ENCODE data around the gene CACNA2D4. TPM values are rescaled to one million over a fixed set of nuclear protein-coding genes. Genes with fewer than 3 reads are reported as not detected.
A peak's percentile ranks its signal among the peaks of the same experiment; 100 is the strongest.

CACNA2D4 gene
- total and polyA plus RNA-seq, 2 of the 13 experiments (the other 11 are each of a cell fraction or from before 2014, with no cell fraction given): 14.2 to 136 TPM

DNA sequence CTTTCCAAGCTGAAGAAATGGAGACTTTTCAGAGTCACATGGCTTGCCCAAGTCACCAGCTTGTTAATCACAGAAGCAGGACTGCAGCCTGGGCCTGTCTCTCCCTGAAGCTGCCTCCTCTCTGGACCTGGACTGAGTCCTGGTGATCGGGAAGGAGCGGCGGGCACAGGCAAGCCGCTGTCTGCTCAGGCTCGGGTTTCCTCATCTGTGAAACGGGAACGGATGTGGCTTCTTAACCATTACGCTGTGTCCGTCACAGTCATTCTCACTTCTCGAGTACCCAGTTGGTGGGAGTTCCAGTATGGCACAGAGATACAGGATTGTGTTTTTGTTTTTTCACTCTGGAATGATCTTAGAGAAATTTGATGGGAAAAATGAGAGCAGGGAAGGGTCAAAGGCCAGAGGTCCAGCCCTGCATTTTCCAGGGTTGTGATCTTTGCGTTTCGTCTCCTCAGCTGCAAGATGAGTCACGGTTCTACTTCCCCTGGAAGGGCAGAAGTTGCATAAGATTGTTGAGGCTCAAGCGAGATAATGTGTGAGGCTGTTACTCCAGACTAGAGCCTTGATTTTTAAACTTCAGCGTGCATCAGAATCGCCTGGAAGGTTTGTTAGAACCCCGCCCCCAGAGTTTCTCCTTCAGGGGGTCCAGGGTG, 105.7 kb downstream of the CACNA2D4 start (continued):
- TF ChIP-seq, protein P1, sequence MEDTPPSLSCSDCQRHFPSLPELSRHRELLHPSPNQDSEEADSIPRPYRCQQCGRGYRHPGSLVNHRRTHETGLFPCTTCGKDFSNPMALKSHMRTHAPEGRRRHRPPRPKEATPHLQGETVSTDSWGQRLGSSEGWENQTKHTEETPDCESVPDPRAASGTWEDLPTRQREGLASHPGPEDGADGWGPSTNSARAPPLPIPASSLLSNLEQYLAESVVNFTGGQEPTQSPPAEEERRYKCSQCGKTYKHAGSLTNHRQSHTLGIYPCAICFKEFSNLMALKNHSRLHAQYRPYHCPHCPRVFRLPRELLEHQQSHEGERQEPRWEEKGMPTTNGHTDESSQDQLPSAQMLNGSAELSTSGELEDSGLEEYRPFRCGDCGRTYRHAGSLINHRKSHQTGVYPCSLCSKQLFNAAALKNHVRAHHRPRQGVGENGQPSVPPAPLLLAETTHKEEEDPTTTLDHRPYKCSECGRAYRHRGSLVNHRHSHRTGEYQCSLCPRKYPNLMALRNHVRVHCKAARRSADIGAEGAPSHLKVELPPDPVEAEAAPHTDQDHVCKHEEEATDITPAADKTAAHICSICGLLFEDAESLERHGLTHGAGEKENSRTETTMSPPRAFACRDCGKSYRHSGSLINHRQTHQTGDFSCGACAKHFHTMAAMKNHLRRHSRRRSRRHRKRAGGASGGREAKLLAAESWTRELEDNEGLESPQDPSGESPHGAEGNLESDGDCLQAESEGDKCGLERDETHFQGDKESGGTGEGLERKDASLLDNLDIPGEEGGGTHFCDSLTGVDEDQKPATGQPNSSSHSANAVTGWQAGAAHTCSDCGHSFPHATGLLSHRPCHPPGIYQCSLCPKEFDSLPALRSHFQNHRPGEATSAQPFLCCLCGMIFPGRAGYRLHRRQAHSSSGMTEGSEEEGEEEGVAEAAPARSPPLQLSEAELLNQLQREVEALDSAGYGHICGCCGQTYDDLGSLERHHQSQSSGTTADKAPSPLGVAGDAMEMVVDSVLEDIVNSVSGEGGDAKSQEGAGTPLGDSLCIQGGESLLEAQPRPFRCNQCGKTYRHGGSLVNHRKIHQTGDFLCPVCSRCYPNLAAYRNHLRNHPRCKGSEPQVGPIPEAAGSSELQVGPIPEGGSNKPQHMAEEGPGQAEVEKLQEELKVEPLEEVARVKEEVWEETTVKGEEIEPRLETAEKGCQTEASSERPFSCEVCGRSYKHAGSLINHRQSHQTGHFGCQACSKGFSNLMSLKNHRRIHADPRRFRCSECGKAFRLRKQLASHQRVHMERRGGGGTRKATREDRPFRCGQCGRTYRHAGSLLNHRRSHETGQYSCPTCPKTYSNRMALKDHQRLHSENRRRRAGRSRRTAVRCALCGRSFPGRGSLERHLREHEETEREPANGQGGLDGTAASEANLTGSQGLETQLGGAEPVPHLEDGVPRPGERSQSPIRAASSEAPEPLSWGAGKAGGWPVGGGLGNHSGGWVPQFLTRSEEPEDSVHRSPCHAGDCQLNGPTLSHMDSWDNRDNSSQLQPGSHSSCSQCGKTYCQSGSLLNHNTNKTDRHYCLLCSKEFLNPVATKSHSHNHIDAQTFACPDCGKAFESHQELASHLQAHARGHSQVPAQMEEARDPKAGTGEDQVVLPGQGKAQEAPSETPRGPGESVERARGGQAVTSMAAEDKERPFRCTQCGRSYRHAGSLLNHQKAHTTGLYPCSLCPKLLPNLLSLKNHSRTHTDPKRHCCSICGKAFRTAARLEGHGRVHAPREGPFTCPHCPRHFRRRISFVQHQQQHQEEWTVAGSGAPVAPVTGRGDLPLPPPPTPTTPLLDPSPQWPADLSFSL (CRISPR knock-in tag; IDR thresholded peaks at IDR 0.05): peak; percentile 23; the same call in 1 of the 2 replicates
- TF ChIP-seq HDAC6 (IDR thresholded peaks at IDR 0.05; ENCODE audit: low read depth, low read length) (no peak), BCL6 (CRISPR knock-in tag; IDR thresholded peaks at IDR 0.05) (peak; percentile 70), ZSCAN25 (CRISPR knock-in tag; IDR thresholded peaks at IDR 0.05) (peak; percentile 50; the same call in 1 of the 2 replicates), MAZ (IDR thresholded peaks at IDR 0.05; ENCODE audit: borderline replicate concordance, low read depth, low read length) (no peak), MAZ (CRISPR knock-in tag; IDR thresholded peaks at IDR 0.05; ENCODE audit: low read depth) (0 out of 2 replicates have a peak, but pooled peaks have one; percentile 26), PHF21A (CRISPR knock-in tag; IDR thresholded peaks at IDR 0.05) (peak; percentile 83), FOXK1 (CRISPR knock-in tag; IDR thresholded peaks at IDR 0.05; ENCODE audit: borderline replicate concordance, low read depth) (peak; percentile 69; the same call in 1 of the 2 replicates), ZBTB43 (CRISPR knock-in tag; conservative IDR thresholded peaks at IDR 0.05) (no peak), THAP11 (CRISPR knock-in tag; IDR thresholded peaks at IDR 0.05) (peak; percentile 60), DMAP1 (CRISPR knock-in tag; IDR thresholded peaks at IDR 0.05) (peak; percentile 22; the same call in 1 of the 2 replicates), RBM22 (optimal IDR thresholded peaks at IDR 0.05; ENCODE audit: low read length) (no peak), TARDBP (CRISPR knock-in tag; IDR thresholded peaks at IDR 0.05) (0 out of 2 replicates have a peak, but pooled peaks have one; percentile 29), NR2F2 (IDR thresholded peaks at IDR 0.05; ENCODE audit: borderline replicate concordance, low read depth) (peak; percentile 93), ZEB1 (IDR thresholded peaks at IDR 0.05; ENCODE audit: insufficient replicate concordance, low read depth) (peak; percentile 51), CEBPG (CRISPR knock-in tag; IDR thresholded peaks at IDR 0.05) (peak; percentile 92)
- TF ChIP-seq, protein P2, sequence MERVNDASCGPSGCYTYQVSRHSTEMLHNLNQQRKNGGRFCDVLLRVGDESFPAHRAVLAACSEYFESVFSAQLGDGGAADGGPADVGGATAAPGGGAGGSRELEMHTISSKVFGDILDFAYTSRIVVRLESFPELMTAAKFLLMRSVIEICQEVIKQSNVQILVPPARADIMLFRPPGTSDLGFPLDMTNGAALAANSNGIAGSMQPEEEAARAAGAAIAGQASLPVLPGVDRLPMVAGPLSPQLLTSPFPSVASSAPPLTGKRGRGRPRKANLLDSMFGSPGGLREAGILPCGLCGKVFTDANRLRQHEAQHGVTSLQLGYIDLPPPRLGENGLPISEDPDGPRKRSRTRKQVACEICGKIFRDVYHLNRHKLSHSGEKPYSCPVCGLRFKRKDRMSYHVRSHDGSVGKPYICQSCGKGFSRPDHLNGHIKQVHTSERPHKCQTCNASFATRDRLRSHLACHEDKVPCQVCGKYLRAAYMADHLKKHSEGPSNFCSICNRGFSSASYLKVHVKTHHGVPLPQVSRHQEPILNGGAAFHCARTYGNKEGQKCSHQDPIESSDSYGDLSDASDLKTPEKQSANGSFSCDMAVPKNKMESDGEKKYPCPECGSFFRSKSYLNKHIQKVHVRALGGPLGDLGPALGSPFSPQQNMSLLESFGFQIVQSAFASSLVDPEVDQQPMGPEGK (CRISPR knock-in tag; IDR thresholded peaks at IDR 0.05): peak; percentile 43; the same call in 1 of the 2 replicates
- TF ChIP-seq, protein P3, sequence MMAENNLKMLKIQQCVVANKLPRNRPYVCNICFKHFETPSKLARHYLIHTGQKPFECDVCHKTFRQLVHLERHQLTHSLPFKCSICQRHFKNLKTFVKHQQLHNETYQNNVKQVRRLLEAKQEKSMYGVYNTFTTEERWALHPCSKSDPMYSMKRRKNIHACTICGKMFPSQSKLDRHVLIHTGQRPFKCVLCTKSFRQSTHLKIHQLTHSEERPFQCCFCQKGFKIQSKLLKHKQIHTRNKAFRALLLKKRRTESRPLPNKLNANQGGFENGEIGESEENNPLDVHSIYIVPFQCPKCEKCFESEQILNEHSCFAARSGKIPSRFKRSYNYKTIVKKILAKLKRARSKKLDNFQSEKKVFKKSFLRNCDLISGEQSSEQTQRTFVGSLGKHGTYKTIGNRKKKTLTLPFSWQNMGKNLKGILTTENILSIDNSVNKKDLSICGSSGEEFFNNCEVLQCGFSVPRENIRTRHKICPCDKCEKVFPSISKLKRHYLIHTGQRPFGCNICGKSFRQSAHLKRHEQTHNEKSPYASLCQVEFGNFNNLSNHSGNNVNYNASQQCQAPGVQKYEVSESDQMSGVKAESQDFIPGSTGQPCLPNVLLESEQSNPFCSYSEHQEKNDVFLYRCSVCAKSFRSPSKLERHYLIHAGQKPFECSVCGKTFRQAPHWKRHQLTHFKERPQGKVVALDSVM (CRISPR knock-in tag; IDR thresholded peaks at IDR 0.05): peak; percentile 59
